HEK293 (cell line): ENCODE data around the gene RALY.
A peak's percentile ranks its signal among the peaks of the same experiment; 100 is the strongest.

Experiments used
- CTCF ChIA-PET: fragments of 350-600 bp; formaldehyde crosslinking; extraction: SDS; loops from one replicate; lab custom pipeline; 2021; ENCODE audit warnings: antibody characterized with exemption; lab: Yijun Ruan, JAX
- POLR2A ChIA-PET: fragments of 300-600 bp; formaldehyde crosslinking; extraction: SDS; loops from one replicate; lab custom pipeline; 2020; ENCODE audit warnings: antibody characterized with exemption, inconsistent platforms; lab: Yijun Ruan, JAX
- H3K27ac ChIP-seq: fragments of 200-500 bp; sonication (Bioruptor generic); 2 replicates; pipeline ENCODE4 v1.5.1; 2014; ENCODE audit warnings: low read depth, low read length, control low read depth, inconsistent platforms; ENCODE audit errors: extremely low read depth
- H3K36me3 ChIP-seq, 2 experiments: fragments of 200-500 bp in 1 of 2; sonication (Bioruptor generic) in 1 of 2; 1 replicate in 1 of 2; 2 replicates in 1 of 2; pipeline ENCODE4 v1.5.1; 2014 to 2017; ENCODE audit warnings: inconsistent platforms in 2 of 2, low read length in 2 of 2; ENCODE audit not compliant: control insufficient read depth in 2 of 2, insufficient read depth in 1 of 2
- H3K4me1 ChIP-seq: fragments of 200-500 bp; sonication (Bioruptor generic); 2 replicates; pipeline ENCODE4 v1.5.1; 2014; ENCODE audit warnings: mild to moderate bottlenecking, low read length, inconsistent platforms; ENCODE audit not compliant: control insufficient read depth, insufficient read depth
- H3K4me3 ChIP-seq: 2 replicates; pipeline ENCODE4 v1.5.1; 2011; ENCODE audit warnings: low read depth, mild to moderate bottlenecking, control low read depth, low read length, moderate library complexity
- H3K9me3 ChIP-seq: fragments of 200-500 bp; sonication (Bioruptor generic); 2 replicates; pipeline ENCODE4 v1.5.1; 2014; ENCODE audit warnings: low read depth, low read length, inconsistent platforms; ENCODE audit not compliant: control insufficient read depth, insufficient read depth
- GLIS1 ChIP-seq: fragments of 450-650 bp; formaldehyde crosslinking; IDR thresholded peaks from 2 replicates; pipeline ENCODE4 v1.5.1; 2016; ENCODE audit warnings: missing biosample characterization, missing genetic modification characterization
- IKZF3 ChIP-seq: fragments of 450-650 bp; IDR thresholded peaks from 2 replicates; pipeline ENCODE4 v1.5.0; 2018; ENCODE audit warnings: missing biosample characterization, mild to moderate bottlenecking, missing genetic modification characterization, moderate library complexity
- KLF16 ChIP-seq: fragments of 450-650 bp; formaldehyde crosslinking; IDR thresholded peaks from 2 replicates; pipeline ENCODE4 v1.5.1; 2017; ENCODE audit warnings: missing biosample characterization, missing genetic modification characterization
- PRDM1 ChIP-seq: fragments of 450-650 bp; formaldehyde crosslinking; IDR thresholded peaks from 2 replicates; pipeline ENCODE4; 2016; ENCODE audit warnings: missing biosample characterization, missing genetic modification characterization
- SALL2 ChIP-seq: fragments of 450-650 bp; formaldehyde crosslinking; IDR thresholded peaks from 2 replicates; pipeline ENCODE4 v1.5.0; 2017; ENCODE audit warnings: missing biosample characterization, mild to moderate bottlenecking, missing genetic modification characterization, borderline replicate concordance
- SCRT2 ChIP-seq: fragments of 450-650 bp; formaldehyde crosslinking; IDR thresholded peaks from 2 replicates; pipeline ENCODE4 v1.5.1; 2016; ENCODE audit warnings: missing biosample characterization, missing genetic modification characterization
- ZBTB17 ChIP-seq: fragments of 450-650 bp; formaldehyde crosslinking; IDR thresholded peaks from 2 replicates; pipeline ENCODE4 v1.5.1; 2016; ENCODE audit warnings: missing biosample characterization, missing genetic modification characterization
- ZBTB20 ChIP-seq: fragments of 450-650 bp; formaldehyde crosslinking; IDR thresholded peaks from 2 replicates; pipeline ENCODE4 v1.5.1; 2016; ENCODE audit warnings: missing biosample characterization, missing genetic modification characterization
- ZNF10 ChIP-seq: fragments of 450-650 bp; formaldehyde crosslinking; IDR thresholded peaks from 2 replicates; pipeline ENCODE4 v1.5.1; 2017; ENCODE audit warnings: missing biosample characterization, missing genetic modification characterization
- ZNF112 ChIP-seq: fragments of 450-650 bp; formaldehyde crosslinking; IDR thresholded peaks from 2 replicates; pipeline ENCODE4 v1.5.0; 2017; ENCODE audit warnings: missing biosample characterization, missing genetic modification characterization
- ZNF184 ChIP-seq: fragments of 450-650 bp; IDR thresholded peaks from 2 replicates; pipeline ENCODE4 v1.5.1; 2018; ENCODE audit warnings: missing biosample characterization, mild to moderate bottlenecking, missing genetic modification characterization
- ZNF335 ChIP-seq: fragments of 450-650 bp; formaldehyde crosslinking; conservative IDR thresholded peaks from 2 replicates; pipeline ENCODE4 v1.5.1; 2016; ENCODE audit warnings: missing biosample characterization, missing genetic modification characterization
- ZNF391 ChIP-seq: fragments of 450-650 bp; formaldehyde crosslinking; IDR thresholded peaks from 2 replicates; pipeline ENCODE4 v1.5.1; 2016; ENCODE audit warnings: low read depth, missing biosample characterization, missing genetic modification characterization, borderline replicate concordance
- ZNF394 ChIP-seq: fragments of 450-650 bp; formaldehyde crosslinking; IDR thresholded peaks from 2 replicates; pipeline ENCODE4 v1.5.1; 2016; ENCODE audit warnings: missing biosample characterization, missing genetic modification characterization, mild to moderate bottlenecking, moderate library complexity, borderline replicate concordance
- ZNF404 ChIP-seq: fragments of 450-650 bp; formaldehyde crosslinking; IDR thresholded peaks from 2 replicates; pipeline ENCODE4 v1.5.1; 2017; ENCODE audit warnings: missing biosample characterization, missing genetic modification characterization
- ZNF626 ChIP-seq: fragments of 450-650 bp; sonication (Bioruptor Pico); formaldehyde crosslinking; IDR thresholded peaks from 2 replicates; pipeline ENCODE4 v1.5.1; 2018; ENCODE audit warnings: missing biosample characterization, missing genetic modification characterization, inconsistent platforms
- ZNF670 ChIP-seq: fragments of 450-650 bp; formaldehyde crosslinking; IDR thresholded peaks from 2 replicates; pipeline ENCODE4 v1.5.1; 2016; ENCODE audit warnings: missing biosample characterization, missing genetic modification characterization, low read depth
- TF ChIP-seq, protein P1 (sequence below): fragments of 450-650 bp; formaldehyde crosslinking; conservative IDR thresholded peaks from 2 replicates; pipeline ENCODE4 v1.5.1; 2016; ENCODE audit warnings: low read depth, missing biosample characterization, missing genetic modification characterization
- TF ChIP-seq, protein P2 (sequence below): fragments of 450-650 bp; formaldehyde crosslinking; IDR thresholded peaks from 2 replicates; pipeline ENCODE4 v1.5.1; 2017; ENCODE audit warnings: missing biosample characterization, missing genetic modification characterization
- TF ChIP-seq, protein P3 (sequence below): fragments of 450-650 bp; formaldehyde crosslinking; IDR thresholded peaks from 2 replicates; pipeline ENCODE4 v1.5.1; 2016; ENCODE audit warnings: missing biosample characterization, missing genetic modification characterization
- TF ChIP-seq, protein P4 (sequence below): fragments of 450-650 bp; formaldehyde crosslinking; IDR thresholded peaks from 2 replicates; pipeline ENCODE4 v1.5.1; 2016; ENCODE audit warnings: missing biosample characterization, missing genetic modification characterization
- TF ChIP-seq, protein P5 (sequence below): fragments of 450-650 bp; formaldehyde crosslinking; IDR thresholded peaks from 2 replicates; pipeline ENCODE4 v1.5.1; 2017; ENCODE audit warnings: missing biosample characterization, missing genetic modification characterization
- TF ChIP-seq, protein P6 (sequence below): fragments of 450-650 bp; formaldehyde crosslinking; optimal IDR thresholded peaks from 2 replicates; pipeline ENCODE3; 2016; ENCODE audit warnings: missing biosample characterization, mild to moderate bottlenecking, missing genetic modification characterization

Gene RALY

DNA sequence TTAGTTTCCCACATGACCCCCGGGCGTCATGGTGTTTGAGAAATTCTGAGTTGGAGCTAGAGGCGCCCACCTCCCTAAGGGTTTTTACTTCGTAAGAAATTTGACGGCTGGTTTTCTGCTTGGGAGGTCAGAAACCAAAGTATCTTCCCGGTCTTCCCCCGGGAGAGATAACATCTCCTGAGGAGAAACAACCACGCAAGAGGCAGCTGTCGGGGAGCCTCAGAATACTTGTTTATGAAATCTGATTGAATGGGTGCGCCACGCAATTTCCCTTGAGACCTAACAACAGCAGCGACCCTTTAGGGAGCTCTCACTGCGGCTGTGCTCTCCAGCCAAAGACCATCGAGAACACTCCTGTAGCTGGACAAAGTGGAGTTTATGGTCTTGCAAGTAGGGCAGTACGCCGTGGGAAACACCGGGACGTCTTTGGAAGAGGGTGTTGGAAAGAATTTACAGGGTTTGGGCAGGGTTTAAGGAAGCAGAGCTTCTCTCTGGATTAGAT, 118.9 kb downstream of the RALY start (continued):
- TF ChIP-seq, protein P1, sequence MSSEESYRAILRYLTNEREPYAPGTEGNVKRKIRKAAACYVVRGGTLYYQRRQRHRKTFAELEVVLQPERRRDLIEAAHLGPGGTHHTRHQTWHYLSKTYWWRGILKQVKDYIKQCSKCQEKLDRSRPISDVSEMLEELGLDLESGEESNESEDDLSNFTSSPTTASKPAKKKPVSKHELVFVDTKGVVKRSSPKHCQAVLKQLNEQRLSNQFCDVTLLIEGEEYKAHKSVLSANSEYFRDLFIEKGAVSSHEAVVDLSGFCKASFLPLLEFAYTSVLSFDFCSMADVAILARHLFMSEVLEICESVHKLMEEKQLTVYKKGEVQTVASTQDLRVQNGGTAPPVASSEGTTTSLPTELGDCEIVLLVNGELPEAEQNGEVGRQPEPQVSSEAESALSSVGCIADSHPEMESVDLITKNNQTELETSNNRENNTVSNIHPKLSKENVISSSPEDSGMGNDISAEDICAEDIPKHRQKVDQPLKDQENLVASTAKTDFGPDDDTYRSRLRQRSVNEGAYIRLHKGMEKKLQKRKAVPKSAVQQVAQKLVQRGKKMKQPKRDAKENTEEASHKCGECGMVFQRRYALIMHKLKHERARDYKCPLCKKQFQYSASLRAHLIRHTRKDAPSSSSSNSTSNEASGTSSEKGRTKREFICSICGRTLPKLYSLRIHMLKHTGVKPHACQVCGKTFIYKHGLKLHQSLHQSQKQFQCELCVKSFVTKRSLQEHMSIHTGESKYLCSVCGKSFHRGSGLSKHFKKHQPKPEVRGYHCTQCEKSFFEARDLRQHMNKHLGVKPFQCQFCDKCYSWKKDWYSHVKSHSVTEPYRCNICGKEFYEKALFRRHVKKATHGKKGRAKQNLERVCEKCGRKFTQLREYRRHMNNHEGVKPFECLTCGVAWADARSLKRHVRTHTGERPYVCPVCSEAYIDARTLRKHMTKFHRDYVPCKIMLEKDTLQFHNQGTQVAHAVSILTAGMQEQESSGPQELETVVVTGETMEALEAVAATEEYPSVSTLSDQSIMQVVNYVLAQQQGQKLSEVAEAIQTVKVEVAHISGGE (tag by site-specific recombination), result no peak
- TF ChIP-seq ZNF394 (tag by site-specific recombination), result no peak
- peak; percentile 14 for TF ChIP-seq ZNF335
- peak; percentile 50 for TF ChIP-seq GLIS1 (tag by site-specific recombination)
- TF ChIP-seq, protein P2, sequence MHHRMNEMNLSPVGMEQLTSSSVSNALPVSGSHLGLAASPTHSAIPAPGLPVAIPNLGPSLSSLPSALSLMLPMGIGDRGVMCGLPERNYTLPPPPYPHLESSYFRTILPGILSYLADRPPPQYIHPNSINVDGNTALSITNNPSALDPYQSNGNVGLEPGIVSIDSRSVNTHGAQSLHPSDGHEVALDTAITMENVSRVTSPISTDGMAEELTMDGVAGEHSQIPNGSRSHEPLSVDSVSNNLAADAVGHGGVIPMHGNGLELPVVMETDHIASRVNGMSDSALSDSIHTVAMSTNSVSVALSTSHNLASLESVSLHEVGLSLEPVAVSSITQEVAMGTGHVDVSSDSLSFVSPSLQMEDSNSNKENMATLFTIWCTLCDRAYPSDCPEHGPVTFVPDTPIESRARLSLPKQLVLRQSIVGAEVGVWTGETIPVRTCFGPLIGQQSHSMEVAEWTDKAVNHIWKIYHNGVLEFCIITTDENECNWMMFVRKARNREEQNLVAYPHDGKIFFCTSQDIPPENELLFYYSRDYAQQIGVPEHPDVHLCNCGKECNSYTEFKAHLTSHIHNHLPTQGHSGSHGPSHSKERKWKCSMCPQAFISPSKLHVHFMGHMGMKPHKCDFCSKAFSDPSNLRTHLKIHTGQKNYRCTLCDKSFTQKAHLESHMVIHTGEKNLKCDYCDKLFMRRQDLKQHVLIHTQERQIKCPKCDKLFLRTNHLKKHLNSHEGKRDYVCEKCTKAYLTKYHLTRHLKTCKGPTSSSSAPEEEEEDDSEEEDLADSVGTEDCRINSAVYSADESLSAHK, result 0 out of 2 replicates have a peak, but pooled peaks have one; percentile 16
- TF ChIP-seq ZNF404, result no peak
- TF ChIP-seq, protein P3, sequence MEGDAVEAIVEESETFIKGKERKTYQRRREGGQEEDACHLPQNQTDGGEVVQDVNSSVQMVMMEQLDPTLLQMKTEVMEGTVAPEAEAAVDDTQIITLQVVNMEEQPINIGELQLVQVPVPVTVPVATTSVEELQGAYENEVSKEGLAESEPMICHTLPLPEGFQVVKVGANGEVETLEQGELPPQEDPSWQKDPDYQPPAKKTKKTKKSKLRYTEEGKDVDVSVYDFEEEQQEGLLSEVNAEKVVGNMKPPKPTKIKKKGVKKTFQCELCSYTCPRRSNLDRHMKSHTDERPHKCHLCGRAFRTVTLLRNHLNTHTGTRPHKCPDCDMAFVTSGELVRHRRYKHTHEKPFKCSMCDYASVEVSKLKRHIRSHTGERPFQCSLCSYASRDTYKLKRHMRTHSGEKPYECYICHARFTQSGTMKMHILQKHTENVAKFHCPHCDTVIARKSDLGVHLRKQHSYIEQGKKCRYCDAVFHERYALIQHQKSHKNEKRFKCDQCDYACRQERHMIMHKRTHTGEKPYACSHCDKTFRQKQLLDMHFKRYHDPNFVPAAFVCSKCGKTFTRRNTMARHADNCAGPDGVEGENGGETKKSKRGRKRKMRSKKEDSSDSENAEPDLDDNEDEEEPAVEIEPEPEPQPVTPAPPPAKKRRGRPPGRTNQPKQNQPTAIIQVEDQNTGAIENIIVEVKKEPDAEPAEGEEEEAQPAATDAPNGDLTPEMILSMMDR (tag by site-specific recombination), result 0 out of 2 replicates have a peak, but pooled peaks have one; percentile 6
- no peak for TF ChIP-seq ZNF391 (tag by site-specific recombination)
- 0 out of 2 replicates have a peak, but pooled peaks have one; percentile 0 for TF ChIP-seq SCRT2
- TF ChIP-seq, protein P4, sequence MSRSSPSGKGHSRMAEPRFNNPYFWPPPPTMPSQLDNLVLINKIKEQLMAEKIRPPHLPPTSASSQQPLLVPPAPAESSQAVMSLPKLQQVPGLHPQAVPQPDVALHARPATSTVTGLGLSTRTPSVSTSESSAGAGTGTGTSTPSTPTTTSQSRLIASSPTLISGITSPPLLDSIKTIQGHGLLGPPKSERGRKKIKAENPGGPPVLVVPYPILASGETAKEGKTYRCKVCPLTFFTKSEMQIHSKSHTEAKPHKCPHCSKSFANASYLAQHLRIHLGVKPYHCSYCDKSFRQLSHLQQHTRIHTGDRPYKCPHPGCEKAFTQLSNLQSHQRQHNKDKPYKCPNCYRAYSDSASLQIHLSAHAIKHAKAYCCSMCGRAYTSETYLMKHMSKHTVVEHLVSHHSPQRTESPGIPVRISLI (tag by site-specific recombination), result 0 out of 2 replicates have a peak, but pooled peaks have one; percentile 48
- peak; percentile 43 for TF ChIP-seq ZBTB20 (tag by site-specific recombination)
- peak; percentile 55; the same call in 1 of the 2 replicates for TF ChIP-seq IKZF3 (tag by site-specific recombination)
- TF ChIP-seq, protein P5, sequence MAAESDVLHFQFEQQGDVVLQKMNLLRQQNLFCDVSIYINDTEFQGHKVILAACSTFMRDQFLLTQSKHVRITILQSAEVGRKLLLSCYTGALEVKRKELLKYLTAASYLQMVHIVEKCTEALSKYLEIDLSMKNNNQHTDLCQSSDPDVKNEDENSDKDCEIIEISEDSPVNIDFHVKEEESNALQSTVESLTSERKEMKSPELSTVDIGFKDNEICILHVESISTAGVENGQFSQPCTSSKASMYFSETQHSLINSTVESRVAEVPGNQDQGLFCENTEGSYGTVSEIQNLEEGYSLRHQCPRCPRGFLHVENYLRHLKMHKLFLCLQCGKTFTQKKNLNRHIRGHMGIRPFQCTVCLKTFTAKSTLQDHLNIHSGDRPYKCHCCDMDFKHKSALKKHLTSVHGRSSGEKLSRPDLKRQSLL (tag by site-specific recombination), result peak; percentile 27; the same call in 1 of the 2 replicates
- 0 out of 2 replicates have a peak, but pooled peaks have one; percentile 59 for TF ChIP-seq ZNF184

DNA sequence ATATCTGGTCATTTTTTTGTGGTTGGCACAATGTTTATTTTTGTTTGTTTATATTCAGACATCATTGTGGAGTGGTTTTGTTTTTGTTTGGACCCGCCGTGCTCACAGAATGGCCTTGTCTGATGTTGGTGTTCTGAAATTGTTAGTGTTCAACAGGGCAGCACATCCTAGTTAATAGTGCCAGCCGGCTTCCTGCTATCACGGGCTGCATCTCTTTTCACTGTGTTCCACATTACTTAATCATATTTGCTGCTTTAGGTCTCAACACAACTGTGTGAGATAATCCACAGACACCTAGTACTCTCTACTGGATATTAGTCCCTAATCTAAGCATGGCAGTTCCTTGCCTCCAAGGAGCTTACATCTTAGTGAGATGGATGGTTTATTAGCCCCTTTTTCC, 121.1 kb downstream of the RALY start:
- no peak overlapping the region for H3K4me3 ChIP-seq
- H3K36me3 ChIP-seq, result peaks cover under 1 to 14% of the 10 kb centered on the region in 2 experiments; a peak in 2 of 3 replicates
- no peak for TF ChIP-seq ZNF670
- no peak for TF ChIP-seq PRDM1 (tag by site-specific recombination)
- no peak for TF ChIP-seq ZNF10 (tag by site-specific recombination)
- TF ChIP-seq, protein P6, sequence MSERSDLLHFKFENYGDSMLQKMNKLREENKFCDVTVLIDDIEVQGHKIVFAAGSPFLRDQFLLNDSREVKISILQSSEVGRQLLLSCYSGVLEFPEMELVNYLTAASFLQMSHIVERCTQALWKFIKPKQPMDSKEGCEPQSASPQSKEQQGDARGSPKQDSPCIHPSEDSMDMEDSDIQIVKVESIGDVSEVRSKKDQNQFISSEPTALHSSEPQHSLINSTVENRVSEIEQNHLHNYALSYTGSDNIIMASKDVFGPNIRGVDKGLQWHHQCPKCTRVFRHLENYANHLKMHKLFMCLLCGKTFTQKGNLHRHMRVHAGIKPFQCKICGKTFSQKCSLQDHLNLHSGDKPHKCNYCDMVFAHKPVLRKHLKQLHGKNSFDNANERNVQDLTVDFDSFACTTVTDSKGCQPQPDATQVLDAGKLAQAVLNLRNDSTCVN (tag by site-specific recombination), result no peak
- TF ChIP-seq ZNF112 (tag by site-specific recombination), result no peak
- TF ChIP-seq ZNF626 (tag by site-specific recombination), result no peak
- no peak for TF ChIP-seq KLF16 (tag by site-specific recombination)
- TF ChIP-seq, protein P5 (tag by site-specific recombination), result no peak
- TF ChIP-seq SALL2 (tag by site-specific recombination), result no peak
- no peak for TF ChIP-seq ZBTB17
- H3K4me1 ChIP-seq, result no peaks in the 10 kb centered on the region
- no peaks in the 10 kb centered on the region for H3K9me3 ChIP-seq
- ChIA-PET POLR2A (no interaction called here), CTCF (interaction anchor here (0.6 kb wide), 1 partner anchor 43 kb away, joined by 3 read pairs; no protein-coding TSS in a partner anchor)
- H3K27ac ChIP-seq, result no peak overlapping the region
